IPS-18a (cell line): ENCODE measurements around the gene PAX7.
A peak's percentile ranks its signal among the peaks of the same experiment; 100 is the strongest.

Experiments
- H3K27ac ChIP-seq: one replicate; pipeline ENCODE4 v1.5.1; 2013; ENCODE audit warnings: low read length
- H3K27me3 ChIP-seq: one replicate; pipeline ENCODE4 v1.6.1; 2013; ENCODE audit warnings: mild to moderate bottlenecking, low read length; ENCODE audit not compliant: control insufficient read depth, insufficient read depth
- H3K36me3 ChIP-seq: one replicate; pipeline ENCODE4 v1.6.1; 2013; ENCODE audit warnings: low read depth, low read length; ENCODE audit not compliant: control insufficient read depth
- H3K4me1 ChIP-seq: one replicate; pipeline ENCODE4 v1.6.1; 2013; ENCODE audit warnings: low read depth, low read length; ENCODE audit not compliant: control insufficient read depth
- H3K4me3 ChIP-seq: one replicate; pipeline ENCODE4 v1.5.1; 2013; ENCODE audit warnings: low read length
- H3K9ac ChIP-seq: one replicate; pipeline ENCODE4 v1.6.1; 2013; ENCODE audit warnings: mild to moderate bottlenecking, low read length, moderate library complexity
- H3K9me3 ChIP-seq: one replicate; pipeline ENCODE4 v1.6.1; 2013; ENCODE audit warnings: low read depth, low read length; ENCODE audit not compliant: control insufficient read depth

The PAX7 gene

DNA sequence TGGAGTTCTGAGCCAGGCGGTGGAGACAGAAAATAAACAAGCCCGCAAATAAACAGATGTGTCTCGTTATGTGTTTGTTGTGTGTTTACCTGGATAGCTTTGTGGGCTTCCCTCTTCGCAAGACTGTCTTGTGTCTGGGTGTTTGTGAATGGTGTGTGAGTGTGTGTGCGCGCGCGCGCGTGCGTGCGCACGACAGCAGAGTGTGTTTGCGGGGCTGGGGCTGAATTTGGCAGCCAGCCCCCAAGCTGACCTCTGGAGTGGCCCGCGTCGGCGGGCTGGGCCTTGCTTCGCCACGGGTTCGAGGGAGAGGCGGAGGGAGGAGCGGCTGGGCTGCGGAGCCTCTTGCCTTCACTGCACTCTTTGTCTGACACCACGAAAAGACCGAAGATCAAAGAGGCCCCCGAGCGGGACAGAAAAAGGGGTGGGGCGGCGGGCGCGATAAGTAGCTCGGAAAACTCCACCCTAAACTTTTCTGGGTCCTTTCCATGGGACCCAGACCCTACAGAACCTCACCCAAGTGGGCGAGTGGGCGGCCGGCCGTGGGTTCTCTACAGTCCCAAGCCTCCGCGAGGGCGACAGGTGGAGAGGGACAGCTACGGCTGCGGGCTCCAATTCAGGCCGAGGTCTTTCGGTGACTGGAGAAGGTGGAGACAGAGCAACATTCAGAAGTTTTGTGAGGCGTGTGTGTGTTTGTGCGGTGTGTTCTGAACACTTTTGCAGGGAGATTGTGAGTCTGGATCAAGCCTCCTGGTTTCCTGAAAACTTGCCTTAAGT lies 14.5 kb downstream of the PAX7 start:
- Histone ChIP-seq H3K4me1 (peaks cover 48% of the 10 kb centered on the region), H3K9ac (no peak overlapping the region), H3K36me3 (no peaks in the 10 kb centered on the region), H3K9me3 (no peaks in the 10 kb centered on the region), H3K27me3 (peaks cover 99% of the 10 kb centered on the region), H3K4me3 (no peak overlapping the region), H3K27ac (no peak overlapping the region)

DNA sequence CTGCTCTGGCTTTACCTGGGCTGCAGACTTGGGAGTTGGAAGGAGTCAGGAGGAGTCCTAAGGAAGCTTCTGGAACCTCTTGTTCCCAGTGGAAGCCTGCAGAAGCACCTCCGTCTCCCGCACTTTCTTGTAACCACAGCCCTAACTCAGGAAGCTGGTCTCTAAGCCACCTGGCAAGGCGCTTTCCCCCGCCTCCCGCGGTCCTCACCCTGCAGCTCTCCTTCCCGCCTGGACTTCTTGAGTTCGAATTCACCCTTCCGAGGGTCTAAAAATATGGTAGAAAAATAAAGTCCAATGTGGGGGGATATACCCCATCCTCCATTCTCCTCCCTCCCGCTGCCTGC lies 15.1 kb downstream of the PAX7 start:
- no peak overlapping the region for H3K4me3 ChIP-seq
- peaks cover 99% of the 10 kb centered on the region for H3K27me3 ChIP-seq
- H3K36me3 ChIP-seq, result no peaks in the 10 kb centered on the region
- H3K4me1 ChIP-seq, result peaks cover 50% of the 10 kb centered on the region
- no peak overlapping the region for H3K27ac ChIP-seq
- no peaks in the 10 kb centered on the region for H3K9me3 ChIP-seq
- H3K9ac ChIP-seq, result no peak overlapping the region

DNA sequence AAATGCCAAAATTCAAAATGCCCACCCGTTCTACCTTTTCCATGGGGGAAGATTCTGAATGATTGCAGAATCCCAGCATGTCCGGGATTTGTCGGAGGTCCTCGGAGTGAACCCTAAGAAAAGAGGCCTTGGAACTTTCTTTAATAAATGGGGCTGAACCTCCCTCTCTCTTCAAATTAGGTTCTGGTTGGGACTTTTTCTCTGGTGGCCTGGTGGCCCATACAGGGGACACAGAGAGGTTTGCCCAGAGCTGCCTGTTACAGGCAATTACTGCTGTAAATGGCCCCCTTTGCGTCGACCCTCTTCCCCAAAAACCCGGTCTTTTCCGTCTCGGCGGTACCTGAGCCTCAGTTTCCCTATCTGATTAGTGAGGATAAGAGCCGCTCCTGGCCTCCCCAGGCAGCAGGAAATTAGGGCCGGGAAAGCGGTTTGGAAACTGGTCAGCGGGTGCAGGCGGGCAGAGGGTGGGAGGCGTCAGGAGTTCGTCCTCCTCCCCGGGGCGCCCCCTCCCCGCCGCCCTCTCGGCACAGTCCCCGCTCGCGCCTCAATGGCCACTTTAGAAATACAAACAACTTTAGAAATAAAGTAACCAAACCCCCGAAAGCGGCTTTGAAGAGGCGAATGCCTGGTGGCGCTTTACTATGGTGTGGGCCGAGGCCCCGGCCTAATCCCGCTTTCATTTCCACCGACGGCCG lies 15.6 kb downstream of the PAX7 start:
- no peak overlapping the region for H3K4me3 ChIP-seq
- no peaks in the 10 kb centered on the region for H3K9me3 ChIP-seq
- H3K27me3 ChIP-seq, result peaks cover 99% of the 10 kb centered on the region
- H3K27ac ChIP-seq, result no peak overlapping the region
- H3K36me3 ChIP-seq, result no peaks in the 10 kb centered on the region
- no peak overlapping the region for H3K9ac ChIP-seq
- peaks cover 53% of the 10 kb centered on the region for H3K4me1 ChIP-seq

DNA sequence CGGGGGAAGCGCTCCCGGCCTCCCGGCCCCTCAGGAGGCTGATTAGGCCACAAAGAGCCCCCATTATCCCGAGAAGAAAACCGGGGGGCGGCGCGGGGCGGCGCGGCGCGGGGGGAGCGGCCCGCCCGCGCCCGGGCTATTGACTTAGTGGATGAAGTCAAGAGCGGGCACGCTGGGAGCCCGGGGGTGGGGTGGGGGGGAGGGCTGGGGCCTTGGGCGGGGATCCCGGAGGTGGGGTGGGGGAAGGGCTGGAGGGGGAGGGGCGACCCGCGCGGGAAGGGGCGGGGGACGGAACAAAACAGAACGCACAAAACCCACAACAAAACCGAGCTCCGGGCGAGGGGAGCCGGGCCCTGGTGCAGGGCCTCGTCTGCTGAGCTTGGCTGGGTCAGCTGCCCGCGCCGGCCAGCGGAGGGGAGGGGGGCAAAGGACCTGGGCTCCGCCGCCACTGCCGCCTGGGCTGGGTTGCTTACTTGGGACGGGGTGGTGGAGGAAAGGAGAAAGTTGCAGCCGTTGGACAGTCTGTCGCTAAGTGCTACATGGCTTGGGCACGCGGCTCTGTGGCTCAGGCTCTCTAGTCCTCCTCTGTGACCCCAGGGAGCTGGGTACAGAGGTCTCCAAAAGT lies 16.3 kb downstream of the PAX7 start:
- peaks cover 97% of the 10 kb centered on the region for H3K27me3 ChIP-seq
- no peaks in the 10 kb centered on the region for H3K36me3 ChIP-seq
- H3K27ac ChIP-seq, result no peak overlapping the region
- H3K4me1 ChIP-seq, result peaks cover 54% of the 10 kb centered on the region
- no peak overlapping the region for H3K9ac ChIP-seq
- H3K9me3 ChIP-seq, result no peaks in the 10 kb centered on the region
- H3K4me3 ChIP-seq, result peak overlapping the region; percentile 25

DNA sequence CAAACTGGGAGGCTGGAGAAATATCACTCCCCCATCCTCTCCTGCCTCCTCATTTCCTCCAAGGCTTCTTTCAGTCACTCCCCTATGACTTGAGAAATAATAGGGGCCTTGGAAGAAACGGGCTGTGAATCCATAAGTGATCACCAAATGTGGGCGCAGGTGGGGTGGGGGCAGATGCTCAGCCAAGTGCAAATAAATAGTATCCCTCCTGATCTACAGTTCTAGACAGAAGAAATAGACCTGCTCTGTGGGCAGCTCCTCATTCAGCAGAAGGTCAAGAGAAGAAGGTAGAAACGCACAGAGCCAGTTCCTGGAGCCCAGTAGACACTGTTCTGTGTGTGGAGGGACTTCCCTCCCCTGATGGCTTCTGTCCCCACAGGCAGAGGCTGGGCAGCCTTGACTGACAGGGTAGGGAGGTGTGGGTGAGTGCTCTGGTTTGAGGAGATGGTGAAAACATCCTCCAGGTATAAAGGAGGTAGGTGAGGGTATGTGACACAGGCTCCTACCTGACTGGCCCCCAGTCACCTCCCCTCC lies 17.1 kb downstream of the PAX7 start:
- H3K4me3 ChIP-seq, result no peak overlapping the region
- no peak overlapping the region for H3K27ac ChIP-seq
- peaks cover 58% of the 10 kb centered on the region for H3K4me1 ChIP-seq
- H3K9ac ChIP-seq, result no peak overlapping the region
- H3K9me3 ChIP-seq, result no peaks in the 10 kb centered on the region
- peaks cover 97% of the 10 kb centered on the region for H3K27me3 ChIP-seq
- H3K36me3 ChIP-seq, result no peaks in the 10 kb centered on the region

DNA sequence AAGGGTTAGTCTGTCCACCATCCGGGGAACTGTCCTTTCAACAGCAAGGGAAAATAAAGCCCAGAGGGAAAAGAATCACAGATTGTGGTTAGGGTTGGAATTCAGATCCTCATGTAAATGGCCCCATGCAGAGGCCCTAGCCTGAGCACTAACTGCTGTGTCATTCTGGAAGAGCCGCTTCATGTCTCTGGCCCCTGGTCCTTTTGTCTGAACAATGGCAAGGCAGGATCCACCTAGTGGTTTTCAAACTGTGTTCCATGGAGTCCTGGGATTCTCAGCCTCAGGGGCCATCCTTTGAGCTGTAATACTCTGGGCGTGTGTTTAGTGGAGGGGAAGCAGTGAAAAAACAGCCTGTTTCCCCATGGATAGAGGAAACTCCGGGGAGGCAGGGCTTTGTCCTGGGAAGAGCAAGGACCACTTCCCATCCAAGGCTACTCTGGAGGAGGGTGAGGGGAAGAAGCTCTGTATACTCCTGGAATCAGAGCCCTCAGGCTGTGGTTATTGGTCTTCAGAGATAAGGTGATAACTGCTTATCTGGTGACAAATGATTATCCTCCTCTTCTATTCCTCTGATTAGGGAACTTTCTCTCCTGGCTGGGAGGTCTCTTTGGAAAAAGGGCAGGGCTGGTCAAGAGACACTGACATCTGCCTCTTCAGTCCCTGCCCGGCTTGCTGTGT lies 19.2 kb downstream of the PAX7 start:
- Histone ChIP-seq H3K27me3 (peaks cover 97% of the 10 kb centered on the region), H3K9me3 (no peaks in the 10 kb centered on the region), H3K4me3 (peak overlapping the region; percentile 1), H3K4me1 (peaks cover 74% of the 10 kb centered on the region), H3K36me3 (no peaks in the 10 kb centered on the region), H3K27ac (no peak overlapping the region), H3K9ac (no peak overlapping the region)

DNA sequence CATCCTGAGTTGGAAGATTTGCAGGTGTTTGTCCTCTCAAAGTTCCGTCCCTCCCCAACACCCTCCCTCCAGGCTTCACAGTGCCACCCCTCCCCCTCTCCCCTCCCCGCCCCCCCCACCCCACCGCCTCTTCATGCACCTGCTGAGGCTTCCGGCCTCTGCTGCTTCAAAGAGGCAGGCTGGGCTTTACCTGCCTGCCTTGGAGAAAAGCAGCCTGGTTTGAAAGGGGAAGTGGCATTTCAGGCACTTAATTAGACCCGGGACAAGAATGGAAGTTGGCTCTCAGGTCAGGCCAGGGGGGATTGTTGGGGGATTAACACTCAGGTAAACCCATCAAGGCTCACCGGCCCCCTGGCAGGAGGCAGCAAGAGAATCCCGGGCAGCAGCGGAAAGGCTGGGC lies 21.1 kb downstream of the PAX7 start:
- no peak overlapping the region for H3K9ac ChIP-seq
- H3K4me1 ChIP-seq, result peaks cover 69% of the 10 kb centered on the region
- H3K27ac ChIP-seq, result no peak overlapping the region
- peaks cover 97% of the 10 kb centered on the region for H3K27me3 ChIP-seq
- no peak overlapping the region for H3K4me3 ChIP-seq
- H3K9me3 ChIP-seq, result no peaks in the 10 kb centered on the region
- H3K36me3 ChIP-seq, result no peaks in the 10 kb centered on the region

DNA sequence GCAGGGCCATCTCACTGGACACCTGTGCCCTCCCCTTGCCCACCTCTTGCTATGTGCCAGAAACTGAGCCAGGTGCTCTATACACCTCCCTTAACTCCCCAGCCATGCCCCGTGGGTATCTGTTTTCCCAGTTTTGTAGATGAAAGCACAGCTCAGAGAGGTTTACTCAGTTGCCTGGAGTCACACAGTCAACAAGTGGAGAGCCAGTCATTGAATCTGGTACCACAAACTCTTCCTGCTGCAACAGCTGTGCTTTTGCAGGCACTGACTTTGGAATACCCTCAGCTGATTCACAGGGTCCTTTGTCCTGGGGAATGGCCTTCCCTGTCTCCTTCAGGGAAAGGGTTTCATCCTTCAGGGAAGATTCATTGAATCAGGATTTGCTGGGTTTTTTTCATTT lies 22.1 kb downstream of the PAX7 start:
- Histone ChIP-seq H3K27ac (no peak overlapping the region), H3K9me3 (no peaks in the 10 kb centered on the region), H3K36me3 (no peaks in the 10 kb centered on the region), H3K4me3 (no peak overlapping the region), H3K4me1 (peaks cover 68% of the 10 kb centered on the region), H3K9ac (no peak overlapping the region), H3K27me3 (peaks cover 98% of the 10 kb centered on the region)

DNA sequence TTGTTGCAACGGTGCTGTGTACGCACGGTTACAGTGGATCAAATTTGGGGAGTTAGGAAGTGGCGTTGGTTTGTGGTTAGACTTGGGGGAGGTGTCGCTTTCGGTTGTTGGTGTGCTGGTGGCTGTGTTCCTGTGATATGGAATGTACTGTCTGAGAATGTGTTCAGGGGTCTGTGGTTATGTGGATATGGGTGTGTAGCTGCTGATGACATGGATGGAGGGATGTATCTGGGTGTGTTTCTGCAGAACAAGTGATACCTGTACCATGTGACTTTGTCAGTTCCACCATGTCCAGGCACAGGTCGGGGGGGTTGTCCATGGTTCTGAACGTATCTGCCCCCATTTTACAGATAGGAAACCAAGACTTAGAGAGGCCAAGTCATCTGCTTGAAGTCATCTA lies 22.7 kb downstream of the PAX7 start:
- H3K9ac ChIP-seq, result no peak overlapping the region
- no peaks in the 10 kb centered on the region for H3K36me3 ChIP-seq
- peaks cover 68% of the 10 kb centered on the region for H3K4me1 ChIP-seq
- no peak overlapping the region for H3K27ac ChIP-seq
- H3K27me3 ChIP-seq, result peaks cover 98% of the 10 kb centered on the region
- no peaks in the 10 kb centered on the region for H3K9me3 ChIP-seq
- H3K4me3 ChIP-seq, result no peak overlapping the region

DNA sequence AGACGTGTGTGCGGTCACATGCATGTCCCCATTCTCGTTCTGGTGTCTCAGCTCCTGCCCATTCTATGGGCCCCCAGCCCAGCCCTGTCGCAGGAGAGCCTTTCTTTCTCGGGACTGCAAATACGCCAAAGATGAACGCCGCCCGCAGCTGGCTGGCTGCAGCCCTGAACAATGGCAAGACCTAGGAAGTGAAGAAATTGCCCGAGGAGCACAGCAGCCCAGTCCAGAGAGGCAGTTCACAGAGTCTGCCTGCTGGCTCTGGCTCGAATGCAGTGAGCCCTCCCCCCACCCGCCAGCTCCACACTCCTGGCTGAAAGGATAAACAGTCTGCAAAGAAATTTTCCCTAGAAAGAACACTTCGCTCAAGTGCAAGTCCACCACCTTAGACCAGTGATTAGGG lies 23.3 kb downstream of the PAX7 start:
- Histone ChIP-seq H3K27me3 (peaks cover 98% of the 10 kb centered on the region), H3K9ac (no peak overlapping the region), H3K9me3 (no peaks in the 10 kb centered on the region), H3K27ac (no peak overlapping the region), H3K36me3 (no peaks in the 10 kb centered on the region), H3K4me3 (no peak overlapping the region), H3K4me1 (peaks cover 68% of the 10 kb centered on the region)

DNA sequence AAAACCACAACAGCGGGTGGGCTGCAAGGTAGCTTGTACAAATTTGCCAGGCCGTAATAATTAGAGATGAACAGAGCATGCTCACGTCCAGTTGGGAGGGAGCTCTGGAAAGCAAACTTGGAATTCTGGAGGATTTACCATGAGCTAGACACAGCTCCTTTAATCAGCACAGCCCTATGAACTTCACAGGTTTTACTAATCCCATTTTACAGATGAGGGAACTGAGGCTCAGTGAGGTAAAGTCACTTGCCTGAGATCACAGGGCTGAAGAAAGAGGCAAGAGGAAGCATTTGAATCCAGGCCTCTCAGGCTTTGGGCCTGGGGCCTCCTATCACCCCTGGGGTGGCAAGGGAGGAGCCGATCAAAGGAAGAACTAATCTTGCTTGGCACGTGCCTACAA lies 24.0 kb downstream of the PAX7 start:
- H3K27ac ChIP-seq, result no peak overlapping the region
- no peak overlapping the region for H3K4me3 ChIP-seq
- H3K4me1 ChIP-seq, result peaks cover 62% of the 10 kb centered on the region
- H3K9me3 ChIP-seq, result no peaks in the 10 kb centered on the region
- H3K9ac ChIP-seq, result no peak overlapping the region
- H3K27me3 ChIP-seq, result peaks cover 98% of the 10 kb centered on the region
- H3K36me3 ChIP-seq, result no peaks in the 10 kb centered on the region
